H1 (cell line): ENCODE data around the gene CSNK2B.

ENCODE experiments used
- CTCF ChIP-seq, 3 experiments: IDR thresholded peaks; 1 replicate in 2 of 3; 2 replicates in 1 of 3; pipeline versions ENCODE4 v1.5.1 to v1.6.1; 2011; ENCODE audit warnings: low read length in 3 of 3, mild to moderate bottlenecking in 3 of 3, inconsistent platforms in 2 of 3, low read depth in 1 of 3, moderate library complexity in 1 of 3; ENCODE audit not compliant: insufficient read depth in 1 of 3; ENCODE audit errors: control extremely low read depth in 1 of 3
- POLR2A ChIP-seq, 2 experiments: IDR thresholded peaks; 1 replicate in 1 of 2; 2 replicates in 1 of 2; pipeline ENCODE4 v1.6.1; 2011; ENCODE audit warnings: low read depth in 2 of 2, low read length in 2 of 2, mild to moderate bottlenecking in 2 of 2; ENCODE audit errors: control extremely low read depth in 1 of 2
- POLR2AphosphoS5 ChIP-seq: IDR thresholded peaks from 2 replicates; pipeline ENCODE4 v1.6.1; 2011; ENCODE audit warnings: low read depth, low read length
- RFX5 ChIP-seq: IDR thresholded peaks from 2 replicates; pipeline ENCODE4 v1.6.1; 2011; ENCODE audit warnings: low read depth, low read length, improper control_type of control experiment, borderline replicate concordance

GRCh38 chr6:31659649-31660380 is 6.1 kb upstream of the CSNK2B start:
- no peak for TF ChIP-seq POLR2AphosphoS5
- TF ChIP-seq POLR2A (IDR thresholded peaks at IDR 0.05; ENCODE audit: control extremely low read depth in 1 of 2, low read depth in 2 of 2, low read length in 2 of 2): no peak
- TF ChIP-seq RFX5: no peak
- no peak for TF ChIP-seq CTCF (IDR thresholded peaks at IDR 0.05; ENCODE audit: control extremely low read depth in 1 of 3, insufficient read depth in 1 of 3, low read depth in 1 of 3, low read length in 3 of 3)
